Raji (cell line): ENCODE results near the gene PNRC2.

Experiments used
- POLR2A ChIP-seq: IDR thresholded peaks from 2 replicates; pipeline ENCODE4 v1.6.1; 2011; ENCODE audit warnings: low read depth, low read length, control low read depth; ENCODE audit not compliant: insufficient read depth

PNRC2 gene

DNA sequence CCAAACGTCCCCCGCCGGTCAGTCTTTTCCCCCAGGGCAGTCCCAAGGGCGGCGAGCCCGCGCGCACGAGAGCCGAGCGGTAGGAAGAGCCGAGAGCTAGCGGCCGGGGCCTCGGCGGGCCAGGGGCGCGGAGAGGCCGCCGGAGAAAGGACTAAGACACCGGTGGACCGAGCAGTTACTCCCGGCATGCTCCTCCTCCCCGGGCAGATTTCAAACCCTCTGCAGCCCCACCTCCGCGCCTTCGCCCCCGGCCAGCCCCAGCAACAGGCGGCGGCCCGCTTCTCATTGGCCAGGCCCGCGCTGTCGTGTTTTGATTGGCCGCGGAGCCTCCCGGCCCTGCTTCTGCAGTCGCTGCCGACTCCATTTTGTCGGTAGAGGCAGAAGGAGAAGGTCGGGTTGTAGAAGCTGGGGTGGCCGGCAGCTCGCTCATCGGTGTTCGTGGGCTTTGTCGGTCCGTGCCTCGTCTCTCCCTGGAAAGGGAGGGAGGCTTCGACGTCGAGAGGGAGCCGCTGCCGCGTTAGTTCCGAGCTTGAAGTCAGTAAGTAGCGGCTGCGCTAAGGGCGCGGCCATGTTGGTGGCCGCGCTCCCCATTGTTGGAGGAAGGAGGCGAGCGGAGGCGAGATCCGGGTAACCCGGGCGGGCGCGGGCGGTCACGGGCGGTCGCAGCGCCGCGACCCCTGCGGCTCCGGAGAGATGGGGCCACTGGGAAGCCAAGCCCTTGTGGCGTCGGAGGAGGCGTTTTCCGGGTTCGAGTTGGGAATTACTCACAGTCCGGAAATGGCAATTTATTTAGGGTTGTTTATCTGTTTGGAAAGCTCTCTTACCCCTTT lies at the start of gene PNRC2:
Gene PNRC2, plus strand, starts transcription at position 368 of the 830 bp plus-strand sequence. CDS start 1,630 bp downstream, outside the sequence.
- TF ChIP-seq POLR2A, result peak; percentile 97

- TF ChIP-seq POLR2A, result no peak; the same call in 1 of the 2 replicates
Measured at GRCh38 chr1:23910144-23910543, 49.5 kb upstream of the PNRC2 start.

- peak; percentile 75 for TF ChIP-seq POLR2A
Measured at GRCh38 chr1:23910553-23911246, 48.9 kb upstream of the PNRC2 start.

GRCh38 chr1:23911921-23912320 lies 47.7 kb upstream of the PNRC2 start:
- no peak; the same call in 1 of the 2 replicates for TF ChIP-seq POLR2A

- TF ChIP-seq POLR2A, result peak; percentile 58
Measured at GRCh38 chr1:23913212-23913880, 46.3 kb upstream of the PNRC2 start, which contains the start of gene CNR2. CNR2 (minus strand) TSS chr1:23913362; CDS start chr1:23875617, 37,745 bp downstream.

DNA sequence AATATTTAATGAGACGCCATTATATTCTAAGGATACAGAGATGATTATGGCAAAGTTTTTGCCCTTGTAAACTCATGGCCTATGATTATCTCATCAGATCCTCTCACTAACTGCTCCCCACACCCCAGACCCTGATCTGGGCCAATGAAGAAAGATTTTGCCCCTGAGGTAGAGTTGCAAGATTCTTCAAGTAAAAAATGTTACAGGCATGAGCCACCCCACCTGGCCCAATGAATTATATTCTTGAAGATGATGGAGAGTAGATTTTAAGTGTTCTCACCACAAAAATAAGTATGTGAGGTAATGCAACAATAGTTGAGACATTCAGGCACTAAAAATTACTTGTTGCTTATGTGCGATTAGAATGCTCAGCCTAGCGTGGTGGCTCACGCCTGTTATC lies 44.7 kb upstream of the PNRC2 start:
- TF ChIP-seq POLR2A, result no peak

GRCh38 chr1:23915466-23915865 lies 44.2 kb upstream of the PNRC2 start:
- TF ChIP-seq POLR2A, result no peak

GRCh38 chr1:23916209-23917131 lies 43.2 kb upstream of the PNRC2 start:
- TF ChIP-seq POLR2A, result peak; percentile 33; the same call in 1 of the 2 replicates

GRCh38 chr1:23922321-23922943 lies 37.2 kb upstream of the PNRC2 start:
- TF ChIP-seq POLR2A, result no peak

DNA sequence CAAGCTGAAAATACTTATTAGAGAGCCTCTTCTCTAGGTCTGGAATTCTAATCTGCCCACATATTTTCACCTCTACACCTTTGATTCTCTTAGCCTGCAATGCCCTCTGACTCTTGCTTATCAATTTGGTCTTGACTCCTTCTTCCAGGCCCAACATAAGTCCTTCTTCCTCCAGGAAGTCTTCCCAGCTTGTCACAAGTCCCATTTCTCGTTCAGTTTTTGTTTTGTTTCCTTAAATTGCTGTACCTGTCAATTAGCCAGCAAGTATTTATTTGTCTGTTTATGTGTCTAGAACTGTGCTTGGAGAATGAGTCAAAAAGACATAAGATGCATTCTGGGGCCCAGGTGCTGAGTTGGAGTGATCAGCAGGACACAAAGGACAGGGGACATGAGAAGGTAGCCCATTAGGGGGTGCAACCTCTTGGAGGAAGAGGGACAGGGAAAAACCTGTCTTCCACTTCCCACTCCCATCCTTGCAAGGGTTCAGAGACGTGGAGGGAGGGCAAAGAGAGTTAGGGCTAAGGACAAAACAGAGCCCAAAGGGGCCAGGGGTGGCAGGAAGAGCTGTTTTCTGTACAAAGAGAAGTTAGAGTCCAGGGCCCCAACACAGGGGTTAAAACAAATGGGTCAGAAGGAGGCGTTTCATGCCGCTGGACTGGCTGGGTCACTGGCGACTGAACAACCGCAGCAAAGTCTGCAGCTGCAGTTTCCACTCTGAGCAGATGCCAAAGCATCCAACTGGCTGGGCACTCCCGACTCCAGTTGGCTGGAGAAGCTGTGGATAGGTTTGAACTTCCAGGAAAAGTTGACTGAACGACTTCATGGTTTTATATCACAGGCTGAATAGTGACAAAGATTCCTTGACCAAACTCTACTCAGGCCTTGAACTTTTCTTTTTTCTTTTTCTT lies 35.8 kb upstream of the PNRC2 start:
- TF ChIP-seq POLR2A, result no peak

GRCh38 chr1:23924601-23925000 lies 35.0 kb upstream of the PNRC2 start:
- TF ChIP-seq POLR2A, result no peak

- TF ChIP-seq POLR2A, result no peak
Measured at GRCh38 chr1:23925279-23925678, 34.3 kb upstream of the PNRC2 start.

GRCh38 chr1:23927097-23927496 lies 32.5 kb upstream of the PNRC2 start:
- TF ChIP-seq POLR2A, result no peak
